GM12878 (cell line): ENCODE data around the gene C19orf18.

Experiments used
- PKNOX1 ChIP-seq: fragments of 450-650 bp; IDR thresholded peaks from 2 replicates; pipeline ENCODE4 v1.6.1; 2016; ENCODE audit warnings: mild to moderate bottlenecking
- POLR2A ChIP-seq: IDR thresholded peaks from 2 replicates; pipeline ENCODE4 v1.6.1; 2011; ENCODE audit warnings: low read depth, mild to moderate bottlenecking, low read length
- POLR2AphosphoS5 ChIP-seq: IDR thresholded peaks from 2 replicates; pipeline ENCODE4 v1.6.1; 2011; ENCODE audit warnings: mild to moderate bottlenecking, low read length, inconsistent platforms
- TF ChIP-seq, protein P1 (sequence below), 3 experiments: IDR thresholded peaks in 2 of 3; conservative IDR thresholded peaks in 1 of 3; 2 replicates each; pipeline ENCODE4 v1.5.1; 2011; ENCODE audit warnings: low read depth in 3 of 3, low read length in 3 of 3, mild to moderate bottlenecking in 3 of 3, control low read depth in 2 of 3, moderate library complexity in 2 of 3, inconsistent platforms in 1 of 3, mixed read lengths in 1 of 3; ENCODE audit not compliant: control insufficient read depth in 2 of 3, insufficient read depth in 1 of 3; ENCODE audit errors: extremely low read depth in 1 of 3

DNA sequence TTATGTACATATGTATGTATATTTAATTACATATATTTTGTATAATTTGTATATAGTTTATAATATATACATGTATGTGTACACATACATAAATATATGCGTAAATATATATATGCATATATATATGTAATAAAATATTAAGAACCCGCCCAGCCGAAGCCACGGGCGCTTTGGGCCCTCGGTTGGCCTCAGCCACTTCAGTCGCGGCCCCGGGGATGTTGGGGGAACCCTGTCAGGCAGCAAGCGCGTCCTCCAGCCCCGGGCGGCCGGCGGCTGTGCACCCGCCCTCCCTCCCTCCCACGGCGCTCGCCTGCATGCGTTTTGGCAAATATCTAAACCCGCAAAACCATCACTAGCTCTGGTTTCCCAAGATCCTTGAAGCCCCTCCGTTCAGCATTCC, 36.2 kb upstream of the C19orf18 start:
- TF ChIP-seq, protein P1, sequence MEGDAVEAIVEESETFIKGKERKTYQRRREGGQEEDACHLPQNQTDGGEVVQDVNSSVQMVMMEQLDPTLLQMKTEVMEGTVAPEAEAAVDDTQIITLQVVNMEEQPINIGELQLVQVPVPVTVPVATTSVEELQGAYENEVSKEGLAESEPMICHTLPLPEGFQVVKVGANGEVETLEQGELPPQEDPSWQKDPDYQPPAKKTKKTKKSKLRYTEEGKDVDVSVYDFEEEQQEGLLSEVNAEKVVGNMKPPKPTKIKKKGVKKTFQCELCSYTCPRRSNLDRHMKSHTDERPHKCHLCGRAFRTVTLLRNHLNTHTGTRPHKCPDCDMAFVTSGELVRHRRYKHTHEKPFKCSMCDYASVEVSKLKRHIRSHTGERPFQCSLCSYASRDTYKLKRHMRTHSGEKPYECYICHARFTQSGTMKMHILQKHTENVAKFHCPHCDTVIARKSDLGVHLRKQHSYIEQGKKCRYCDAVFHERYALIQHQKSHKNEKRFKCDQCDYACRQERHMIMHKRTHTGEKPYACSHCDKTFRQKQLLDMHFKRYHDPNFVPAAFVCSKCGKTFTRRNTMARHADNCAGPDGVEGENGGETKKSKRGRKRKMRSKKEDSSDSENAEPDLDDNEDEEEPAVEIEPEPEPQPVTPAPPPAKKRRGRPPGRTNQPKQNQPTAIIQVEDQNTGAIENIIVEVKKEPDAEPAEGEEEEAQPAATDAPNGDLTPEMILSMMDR (IDR thresholded peaks at IDR 0.05 in 2 of 3, conservative IDR thresholded peaks at IDR 0.05 in 1 of 3; ENCODE audit: control insufficient read depth in 2 of 3, extremely low read depth in 1 of 3, insufficient read depth in 1 of 3, low read depth in 3 of 3, low read length in 3 of 3), result no peak
- TF ChIP-seq PKNOX1 (no peak), POLR2AphosphoS5 (no peak), POLR2A (no peak)
